Keratinocyte (primary cell): ENCODE data around the gene THOC1. TPM values are rescaled to one million over a fixed set of nuclear protein-coding genes. Genes with fewer than 3 reads are reported as not detected.

Experiments
- DNase-seq: peaks from one replicate; pipeline ENCODE4 v3.0.0-alpha.2; 2011; ENCODE audit warnings: low read depth, missing footprints, low spot score
- FAIRE-seq: peaks from 2 replicates; lab custom pipeline; 2011; peaks lifted over from hg19 to GRCh38; lab: Jason Lieb, UNC
- H2AFZ ChIP-seq: 2 replicates; pipeline ENCODE4 v1.6.0; 2012; ENCODE audit warnings: low read length, control low read depth, inconsistent platforms; ENCODE audit not compliant: control insufficient read depth
- H3K27ac ChIP-seq: 2 replicates; pipeline ENCODE4 v1.5.1; 2011; ENCODE audit warnings: low read length; ENCODE audit not compliant: control insufficient read depth, insufficient read depth
- H3K27me3 ChIP-seq: 3 replicates; pipeline ENCODE4 v1.6.0; 2011; ENCODE audit warnings: low read length; ENCODE audit not compliant: control insufficient read depth, insufficient read depth; ENCODE audit errors: extremely low read depth
- H3K36me3 ChIP-seq, 2 experiments: 2 replicates in 1 of 2; 3 replicates in 1 of 2; pipeline ENCODE4 v1.5.1; 2011; ENCODE audit warnings: low read length in 2 of 2, mild to moderate bottlenecking in 1 of 2; ENCODE audit not compliant: control insufficient read depth in 2 of 2, insufficient read depth in 2 of 2; ENCODE audit errors: extremely low read depth in 1 of 2
- H3K4me1 ChIP-seq: 3 replicates; pipeline ENCODE4 v1.5.1; 2011; ENCODE audit warnings: low read length; ENCODE audit not compliant: control insufficient read depth, insufficient read depth; ENCODE audit errors: extremely low read depth
- H3K4me2 ChIP-seq: 3 replicates; pipeline ENCODE4 v1.6.0; 2011; ENCODE audit warnings: low read depth, low read length; ENCODE audit not compliant: control insufficient read depth, insufficient read depth; ENCODE audit errors: extremely low read depth
- H3K4me3 ChIP-seq, 3 experiments: fragments of 200-600 bp in 1 of 3; sonication (generic) in 1 of 3; 2 replicates in 2 of 3; 3 replicates in 1 of 3; pipeline ENCODE4 v1.5.1; 2011 to 2016; ENCODE audit warnings: low read length in 3 of 3, mild to moderate bottlenecking in 3 of 3, control low read depth in 2 of 3, inconsistent platforms in 1 of 3, low read depth in 1 of 3, mixed read lengths in 1 of 3, mixed run types in 1 of 3, moderate library complexity in 1 of 3; ENCODE audit not compliant: control insufficient read depth in 2 of 3, insufficient read depth in 2 of 3; ENCODE audit errors: extremely low read depth in 1 of 3
- H3K79me2 ChIP-seq: 2 replicates; pipeline ENCODE4 v1.6.0; 2012; ENCODE audit warnings: low read length; ENCODE audit not compliant: control insufficient read depth, insufficient read depth
- H3K9ac ChIP-seq: 3 replicates; pipeline ENCODE4 v1.6.0; 2011; ENCODE audit warnings: low read length; ENCODE audit not compliant: control insufficient read depth, insufficient read depth; ENCODE audit errors: extremely low read depth
- H3K9me1 ChIP-seq: 3 replicates; pipeline ENCODE4 v1.6.0; 2011; ENCODE audit warnings: low read length; ENCODE audit not compliant: control insufficient read depth, insufficient read depth; ENCODE audit errors: extremely low read depth
- H3K9me3 ChIP-seq: 2 replicates; pipeline ENCODE4 v1.5.1; 2012; ENCODE audit warnings: low read depth, low read length; ENCODE audit not compliant: control insufficient read depth
- H4K20me1 ChIP-seq: 3 replicates; pipeline ENCODE4 v1.6.0; 2011; ENCODE audit warnings: low read length; ENCODE audit not compliant: control insufficient read depth, insufficient read depth; ENCODE audit errors: extremely low read depth
- EZH2 ChIP-seq: IDR thresholded peaks from one replicate; pipeline ENCODE4 v1.6.1; 2012; ENCODE audit warnings: inconsistent platforms, mild to moderate bottlenecking, low read length, moderate library complexity
- dilution Hi-C: fragments of 300-500 bp; cut with MboI; formaldehyde crosslinking; loops from one replicate; pipeline ENCODE4 v1.7.0; 2020; ENCODE audit warnings: low sequenced_read_pairs; ENCODE audit not compliant: extremely low pct_ligation_motif_present
- polyA plus RNA-seq, 5 experiments: library from polyadenylated mRNA; depleted of rRNA in 3 of 5; stranded (reverse) in 3 of 5; stranded (forward) in 1 of 5; unstranded in 1 of 5; fragments of >200 nt; gene quantifications; 1 replicate in 1 of 5; 2 replicates in 3 of 5; 3 replicates in 1 of 5; pipeline versions ENCODE4 v1.2.1 to v1.2.3, GENCODE V29; 2011 to 2012; ENCODE audit warnings: missing spikeins in 2 of 5, low read depth in 1 of 5, low replicate concordance in 1 of 5
- TF ChIP-seq, protein P1 (sequence below), 3 experiments: IDR thresholded peaks in 1 of 3; conservative IDR thresholded peaks in 1 of 3; optimal IDR thresholded peaks in 1 of 3; 2 replicates in 2 of 3; 3 replicates in 1 of 3; pipeline versions ENCODE3 to v1.5.1; 2011; ENCODE audit warnings: low read length in 3 of 3, mild to moderate bottlenecking in 3 of 3, moderate library complexity in 2 of 3, control low read depth in 1 of 3, inconsistent platforms in 1 of 3; ENCODE audit not compliant: insufficient read depth in 2 of 3; ENCODE audit errors: extremely low read depth in 1 of 3

THOC1 gene
- polyA plus RNA-seq, 1 donor (not counting 4 experiments of a cell fraction or from before 2014, with no cell fraction given), result 35.8 TPM

GRCh38 chr18:231563-231962, 36.3 kb downstream of the THOC1 start:
- no peak overlapping the region for H3K9ac ChIP-seq
- no peaks in the 10 kb centered on the region for H3K79me2 ChIP-seq
- H3K27me3 ChIP-seq, result no peaks in the 10 kb centered on the region
- no peak overlapping the region for H3K27ac ChIP-seq
- H2AFZ ChIP-seq, result no peak overlapping the region
- no peak overlapping the region for H3K4me3 ChIP-seq
- TF ChIP-seq, protein P1, sequence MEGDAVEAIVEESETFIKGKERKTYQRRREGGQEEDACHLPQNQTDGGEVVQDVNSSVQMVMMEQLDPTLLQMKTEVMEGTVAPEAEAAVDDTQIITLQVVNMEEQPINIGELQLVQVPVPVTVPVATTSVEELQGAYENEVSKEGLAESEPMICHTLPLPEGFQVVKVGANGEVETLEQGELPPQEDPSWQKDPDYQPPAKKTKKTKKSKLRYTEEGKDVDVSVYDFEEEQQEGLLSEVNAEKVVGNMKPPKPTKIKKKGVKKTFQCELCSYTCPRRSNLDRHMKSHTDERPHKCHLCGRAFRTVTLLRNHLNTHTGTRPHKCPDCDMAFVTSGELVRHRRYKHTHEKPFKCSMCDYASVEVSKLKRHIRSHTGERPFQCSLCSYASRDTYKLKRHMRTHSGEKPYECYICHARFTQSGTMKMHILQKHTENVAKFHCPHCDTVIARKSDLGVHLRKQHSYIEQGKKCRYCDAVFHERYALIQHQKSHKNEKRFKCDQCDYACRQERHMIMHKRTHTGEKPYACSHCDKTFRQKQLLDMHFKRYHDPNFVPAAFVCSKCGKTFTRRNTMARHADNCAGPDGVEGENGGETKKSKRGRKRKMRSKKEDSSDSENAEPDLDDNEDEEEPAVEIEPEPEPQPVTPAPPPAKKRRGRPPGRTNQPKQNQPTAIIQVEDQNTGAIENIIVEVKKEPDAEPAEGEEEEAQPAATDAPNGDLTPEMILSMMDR (optimal IDR thresholded peaks at IDR 0.05 in 1 of 3, IDR thresholded peaks at IDR 0.05 in 1 of 3, conservative IDR thresholded peaks at IDR 0.05 in 1 of 3; ENCODE audit: extremely low read depth in 1 of 3, insufficient read depth in 2 of 3, low read length in 3 of 3), result no peak
- no peak for TF ChIP-seq EZH2
- no peaks in the 10 kb centered on the region for H3K9me3 ChIP-seq
- no peaks in the 10 kb centered on the region for H3K9me1 ChIP-seq
- no peak for FAIRE-seq
- no peak for DNase-seq
- dilution Hi-C loops, result no loop called here
- no peaks in the 10 kb centered on the region for H3K4me1 ChIP-seq
- H4K20me1 ChIP-seq, result no peaks in the 10 kb centered on the region
- no peaks in the 10 kb centered on the region for H3K36me3 ChIP-seq
- H3K4me2 ChIP-seq, result no peak overlapping the region

DNA sequence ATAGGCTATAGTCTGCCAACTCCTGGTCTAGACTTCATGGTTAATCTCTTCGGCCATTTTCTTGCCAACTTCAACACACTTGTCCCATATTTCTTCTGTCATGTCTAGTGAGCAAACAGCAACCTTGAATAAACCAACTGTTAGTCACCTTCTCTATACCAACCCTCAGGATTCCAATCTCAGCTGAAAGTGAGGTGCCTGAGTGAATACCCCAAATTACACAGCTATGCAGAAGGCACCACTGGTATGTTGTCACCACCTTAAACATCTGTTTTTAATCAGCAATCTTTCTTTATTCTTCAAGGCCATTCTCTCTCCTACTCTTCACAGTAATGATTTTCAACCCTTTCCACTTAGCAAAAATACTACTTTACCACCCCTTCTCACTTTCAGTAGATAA, 39.3 kb downstream of the THOC1 start:
- Histone ChIP-seq H3K9me3 (no peaks in the 10 kb centered on the region), H3K9me1 (no peaks in the 10 kb centered on the region), H3K4me3 (no peak overlapping the region), H3K27ac (no peak overlapping the region), H2AFZ (no peak overlapping the region), H3K4me1 (no peaks in the 10 kb centered on the region), H3K4me2 (no peak overlapping the region), H4K20me1 (no peaks in the 10 kb centered on the region), H3K27me3 (no peaks in the 10 kb centered on the region), H3K9ac (no peak overlapping the region), H3K79me2 (no peaks in the 10 kb centered on the region), H3K36me3 (peaks cover 0 to 4% of the 10 kb centered on the region in 2 experiments)
- dilution Hi-C loops, result no loop called here
- TF ChIP-seq, protein P1 (optimal IDR thresholded peaks at IDR 0.05 in 1 of 3, IDR thresholded peaks at IDR 0.05 in 1 of 3, conservative IDR thresholded peaks at IDR 0.05 in 1 of 3; ENCODE audit: extremely low read depth in 1 of 3, insufficient read depth in 2 of 3, low read length in 3 of 3), result no peak
- no peak for TF ChIP-seq EZH2
- DNase-seq (no peak), FAIRE-seq (no peak)
